Heart right ventricle (tissue), 16 donors: ENCODE results near the gene PTPRD. TPM values are rescaled to one million over a fixed set of nuclear protein-coding genes. Genes with fewer than 3 reads are reported as not detected.
A peak's percentile ranks its signal among the peaks of the same experiment; 100 is the strongest.

Source experiments
- ATAC-seq, 8 donors: fragments of 200-7000 bp; cut with Tn5 transposase; one replicate each; pipeline ENCODE4 v1.9.1; 2020; ENCODE audit warnings: mild to moderate bottlenecking in 8 of 8, moderate library complexity in 8 of 8, moderate number of reproducible peaks in 1 of 8
- DNase-seq, 2 donors: peaks; one replicate each; pipeline ENCODE4 v3.0.0-alpha.2; 2020
- H3K27ac ChIP-seq, 10 donors: fragments of 200-600 bp; sonication (generic) in 2 of 10; one replicate each; pipeline versions ENCODE4 v1.5.0 to v1.8.0; 2020 to 2022; ENCODE audit warnings: mild to moderate bottlenecking in 3 of 10
- H3K27me3 ChIP-seq, 7 donors: fragments of 200-600 bp; one replicate each; pipeline ENCODE4 v1.8.0; 2021 to 2022; ENCODE audit warnings: mild to moderate bottlenecking in 2 of 7
- H3K36me3 ChIP-seq, 9 donors: fragments of 200-600 bp; sonication (generic) in 1 of 9; one replicate each; pipeline versions ENCODE4 v1.5.0 to v1.8.0; 2020 to 2022; ENCODE audit warnings: mild to moderate bottlenecking in 2 of 9
- H3K4me1 ChIP-seq, 9 donors: fragments of 200-600 bp; sonication (generic) in 1 of 9; one replicate each; pipeline versions ENCODE4 v1.5.0 to v1.8.0; 2020 to 2022; ENCODE audit warnings: mild to moderate bottlenecking in 4 of 9
- H3K4me3 ChIP-seq, 10 donors: fragments of 200-600 bp; sonication (generic) in 2 of 10; one replicate each; pipeline versions ENCODE4 v1.5.0 to v1.8.0; 2020 to 2022; ENCODE audit warnings: mild to moderate bottlenecking in 7 of 10, moderate library complexity in 2 of 10
- H3K9me3 ChIP-seq, 11 donors: fragments of 200-600 bp in 10 of 11; sonication (generic) in 2 of 11; one replicate each; pipeline versions ENCODE4 v1.5.0 to v1.8.0; 2013 to 2022; ENCODE audit warnings: mild to moderate bottlenecking in 2 of 11, control low read depth in 1 of 11, moderate library complexity in 1 of 11
- CTCF ChIP-seq, 9 donors: fragments of 200-600 bp; sonication (generic) in 2 of 9; IDR thresholded peaks; one replicate each; pipeline versions ENCODE4 v1.5.0 to v1.8.0; 2021 to 2022; ENCODE audit warnings: antibody characterized with exemption in 9 of 9, mild to moderate bottlenecking in 5 of 9, moderate library complexity in 1 of 9
- WGBS, 2 donors: extraction: QIAGEN DNeasy Blood & Tissue Kit; methylation state at CpG; one replicate each; pipeline ENCODE4 v1.1.7; 2013; ENCODE audit warnings: inconsistent platforms in 1 of 2; 5-methylcytosine and 5-hydroxymethylcytosine counted together
- intact Hi-C, 10 donors: fragments of 100-400 bp; cut with DNase I; formaldehyde crosslinking; loops; one replicate each; pipeline versions ENCODE4 v1.11.1 to v1.14.2; 2022
- polyA plus RNA-seq, 2 donors: library from polyadenylated mRNA; stranded (reverse); fragments of 200-250 nt; gene quantifications; one replicate each; pipeline ENCODE4 v1.2.3, GENCODE V29; 2013
- total RNA-seq, 10 donors: library from RNA; stranded (reverse); fragmentation: NEBNext Ultra II Directional in 3 of 10; extraction: Animal tissue kit (Norgen Biotek cat#: 25700) in 3 of 10; gene quantifications; one replicate each; pipeline versions ENCODE4 v1.2.1 to v1.2.4, GENCODE V29; 2021 to 2023
- donor health status: Arrhythmogenic right ventricular cardiomyopathy.
- donor health status: ischemic (EF 13 %, LVEDD 7.1; RV severe dilation, severe dysfunction).
- donor health status: healthy with polysubstance abuse.
- donor health status: DM: no; HTN: yes; CAD: no.
- donor health status: DM: no; HTN: no; CAD: no.
- donor health status: ischemic (EF 25% LVEDD 6.9; RV normal size, moderate dysfunction).
- donor health status: ischemic (EF 25% LVEDD 5.7; RV mildly dilated, moderate dysfunction).
- donor health status: healthy.
- donor health status: DM: yes; HTN: yes; CAD: no.
- donor health status: Ischemic cardiomyopathy.
- donor health status: ischemic (EF 35%, LVEDD 5.7; RV mildly dilated, moderate dysfunction).
- donor health status: nonischemic (EF 11% LVEDD 7.7; RV severe dilation, severe dysfunction).
- donor health status: DM: yes; HTN: yes; CAD: no.
- donor health status: PGD.
- donor health status: ischemic (EF 29% LVEDD 5.4; RV normal size, mild dysfunction).
- donor health status: nonischemic (EF 23%, LVEDD 6.1; RV moderate dilation, normal function).

PTPRD gene
- total and polyA plus RNA-seq, 12 donors, result 1.4 to 25.2 (median 13.0) TPM

GRCh38 chr9:9921805-9922204 lies 691.0 kb downstream of the PTPRD start:
- no peak for TF ChIP-seq CTCF (IDR thresholded peaks at IDR 0.05)
- H3K27me3 ChIP-seq, result no peaks in the 10 kb centered on the region
- H3K9me3 ChIP-seq, result no peaks in the 10 kb centered on the region
- H3K4me3 ChIP-seq, result no peak overlapping the region
- H3K4me1 ChIP-seq, result no peaks in the 10 kb centered on the region
- no peak for ATAC-seq
- intact Hi-C loops, result no loop called here
- DNase-seq, result no peak
- no peak overlapping the region for H3K27ac ChIP-seq
- no peaks in the 10 kb centered on the region for H3K36me3 ChIP-seq
- WGBS, 2 donors, result 71 to 87% methylated on average over 2 of the region's 2 CpGs

GRCh38 chr9:9920425-9921060 lies 692.3 kb downstream of the PTPRD start:
- H3K27ac ChIP-seq, result no peak overlapping the region
- intact Hi-C loops, result no loop called here
- DNase-seq (no peak), ATAC-seq (no peak)
- no peak overlapping the region for H3K4me3 ChIP-seq
- WGBS, 2 donors, result 65 to 67% methylated on average over 7 of the region's 7 CpGs
- H3K9me3 ChIP-seq, result peaks cover 0 to 10% (median 0%) of the 10 kb centered on the region in 11 donors
- H3K36me3 ChIP-seq, result no peaks in the 10 kb centered on the region
- H3K27me3 ChIP-seq, result no peaks in the 10 kb centered on the region
- TF ChIP-seq CTCF (IDR thresholded peaks at IDR 0.05), result peak in 1 of 9 donors; percentile 3
- no peaks in the 10 kb centered on the region for H3K4me1 ChIP-seq

- intact Hi-C loops, result no loop called here
- WGBS, 2 donors, result 81 to 89% methylated on average over 3 of the region's 3 CpGs
- no peak for DNase-seq
- Histone ChIP-seq H3K27me3 (no peaks in the 10 kb centered on the region), H3K36me3 (no peaks in the 10 kb centered on the region), H3K4me3 (no peak overlapping the region), H3K27ac (no peak overlapping the region), H3K9me3 (peaks cover 0 to 19% (median 4%) of the 10 kb centered on the region in 11 donors), H3K4me1 (no peaks in the 10 kb centered on the region)
- no peak for ATAC-seq
- TF ChIP-seq CTCF (IDR thresholded peaks at IDR 0.05), result no peak
Observed at GRCh38 chr9:9919174-9919775, 693.5 kb downstream of the PTPRD start.

GRCh38 chr9:9917400-9917799 lies 695.4 kb downstream of the PTPRD start:
- Histone ChIP-seq H3K4me1 (no peaks in the 10 kb centered on the region), H3K4me3 (no peak overlapping the region), H3K27me3 (no peaks in the 10 kb centered on the region), H3K36me3 (no peaks in the 10 kb centered on the region), H3K9me3 (peaks cover 0 to 19% (median 4%) of the 10 kb centered on the region in 11 donors), H3K27ac (no peak overlapping the region)
- TF ChIP-seq CTCF (IDR thresholded peaks at IDR 0.05), result no peak
- ATAC-seq (no peak), DNase-seq (no peak)
- intact Hi-C loops, result no loop called here
